NCI-H2227 (cell line): Measurements from ENCODE around the gene BCAR3.

Experiments
- DNase-seq: peaks from one replicate; lab custom pipeline; 2025; ENCODE audit not compliant: unreplicated experiment; lab: John Stamatoyannopoulos, UW

BCAR3 gene

GRCh38 chr1:93516164-93516563 is 165.5 kb downstream of the BCAR3 start:
- no peak for DNase-seq
